GM21786 (cell line): ENCODE results near the gene IGLL5.

Experiments used
- ATAC-seq: cut with Tn5 transposase; IDR thresholded peaks from one replicate; pipeline ENCODE4 v1.9.1; 2021; ENCODE audit not compliant: unreplicated experiment

IGLL5 gene

DNA sequence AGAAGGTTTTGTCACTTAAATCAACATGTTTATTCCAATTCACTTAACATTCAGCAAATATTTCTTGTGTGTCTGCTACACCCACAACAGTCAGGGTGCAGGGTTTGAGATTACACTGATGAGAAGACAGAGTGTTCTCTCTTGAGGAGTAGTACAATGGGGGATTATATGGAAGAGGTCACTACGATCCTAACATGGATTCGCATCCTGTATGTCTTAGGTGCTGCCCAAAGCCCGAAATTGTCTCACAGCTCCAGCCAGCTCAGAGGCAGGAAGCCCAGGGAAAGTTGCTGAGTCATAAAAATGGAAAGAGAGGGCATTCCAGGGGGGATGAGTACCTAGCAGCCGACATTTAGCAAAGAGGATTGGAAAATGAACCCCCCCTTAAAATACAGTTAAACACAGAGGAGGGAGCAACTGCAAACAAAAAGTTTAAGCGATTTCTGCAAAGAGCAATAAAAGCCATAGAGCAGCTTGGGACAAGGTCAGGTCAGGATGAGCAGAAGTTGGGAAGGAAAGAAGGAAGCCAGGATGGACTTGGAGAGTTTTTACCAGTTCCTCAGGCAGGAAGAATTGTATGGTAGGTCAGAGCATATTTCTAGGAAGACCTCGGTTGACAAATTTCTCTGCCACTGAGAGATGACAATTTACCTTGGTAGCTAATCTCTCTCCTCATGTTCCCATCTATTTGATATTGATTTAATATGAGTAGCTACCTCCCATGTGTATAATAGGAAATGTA lies 49.5 kb downstream of the IGLL5 start:
- no peak for ATAC-seq

DNA sequence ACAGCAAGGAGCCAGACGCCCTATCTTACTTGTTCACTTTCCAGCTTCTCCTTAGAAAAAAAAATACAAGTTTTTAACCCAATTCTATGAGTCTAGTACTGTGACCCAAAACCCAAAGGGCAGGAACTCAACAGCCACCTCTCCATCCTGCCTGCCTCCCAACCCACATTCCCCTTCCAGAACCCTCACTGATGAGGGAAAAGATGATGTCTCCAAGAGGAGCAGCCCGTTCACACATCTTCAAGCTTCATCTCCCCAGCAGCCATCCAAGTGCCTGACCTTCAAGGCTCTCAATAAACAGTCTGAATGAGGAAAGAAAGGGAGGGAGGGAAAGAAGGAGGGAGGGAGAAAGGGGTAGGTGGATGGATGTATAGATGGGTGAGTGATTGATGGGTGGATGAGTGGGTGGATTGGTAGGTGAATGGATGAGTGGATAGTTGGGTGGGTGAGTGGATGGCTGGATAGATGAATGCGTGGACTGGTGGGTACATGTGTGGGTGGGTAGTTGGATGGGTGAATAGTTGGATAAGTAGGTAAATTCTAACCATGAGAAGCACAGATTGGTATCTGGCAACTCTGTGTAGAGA lies 50.4 kb downstream of the IGLL5 start:
- ATAC-seq, result no peak

DNA sequence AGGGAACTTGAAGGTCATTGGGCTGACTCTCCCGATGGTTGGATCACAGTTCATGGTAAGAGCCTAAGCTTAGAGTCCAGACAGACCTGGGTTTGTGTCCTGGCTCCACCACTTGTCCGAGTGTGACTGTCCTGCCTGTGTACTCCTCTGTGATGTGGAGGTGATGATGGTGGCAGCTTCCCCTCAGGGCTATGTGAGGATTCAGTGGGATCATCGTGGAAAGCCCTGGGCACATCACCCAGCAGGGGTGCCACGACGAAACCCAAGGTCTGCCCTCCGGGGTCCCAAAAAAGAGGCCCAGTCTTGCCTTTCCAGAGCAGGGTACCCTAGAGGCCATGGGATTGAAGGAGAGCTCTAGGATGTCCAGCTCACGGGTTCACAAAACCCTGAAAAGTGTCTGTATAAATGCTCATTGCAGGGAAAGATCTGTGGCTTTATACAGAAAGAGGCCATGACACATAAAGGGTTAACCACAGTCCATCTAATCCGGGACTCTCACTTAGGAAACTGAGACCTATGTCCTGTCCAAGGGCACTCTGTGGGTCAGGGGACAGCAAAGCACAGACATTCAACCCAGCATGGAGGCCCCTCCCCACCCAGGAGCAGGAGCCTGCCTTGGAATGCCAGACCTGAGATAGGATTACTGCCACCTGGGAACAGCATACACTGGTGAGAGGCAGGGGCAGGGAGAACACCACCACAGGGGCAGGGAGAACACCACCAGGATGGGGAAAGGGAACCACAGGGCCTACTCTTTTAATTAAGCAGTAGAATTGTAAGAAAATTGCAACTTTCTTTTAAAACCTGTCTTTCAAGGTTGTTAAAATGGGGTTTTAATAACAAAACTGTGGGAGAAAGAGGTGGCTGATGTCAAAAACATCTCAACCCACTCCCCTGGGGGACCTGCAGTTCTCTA lies 51.3 kb downstream of the IGLL5 start:
- ATAC-seq, result no peak

DNA sequence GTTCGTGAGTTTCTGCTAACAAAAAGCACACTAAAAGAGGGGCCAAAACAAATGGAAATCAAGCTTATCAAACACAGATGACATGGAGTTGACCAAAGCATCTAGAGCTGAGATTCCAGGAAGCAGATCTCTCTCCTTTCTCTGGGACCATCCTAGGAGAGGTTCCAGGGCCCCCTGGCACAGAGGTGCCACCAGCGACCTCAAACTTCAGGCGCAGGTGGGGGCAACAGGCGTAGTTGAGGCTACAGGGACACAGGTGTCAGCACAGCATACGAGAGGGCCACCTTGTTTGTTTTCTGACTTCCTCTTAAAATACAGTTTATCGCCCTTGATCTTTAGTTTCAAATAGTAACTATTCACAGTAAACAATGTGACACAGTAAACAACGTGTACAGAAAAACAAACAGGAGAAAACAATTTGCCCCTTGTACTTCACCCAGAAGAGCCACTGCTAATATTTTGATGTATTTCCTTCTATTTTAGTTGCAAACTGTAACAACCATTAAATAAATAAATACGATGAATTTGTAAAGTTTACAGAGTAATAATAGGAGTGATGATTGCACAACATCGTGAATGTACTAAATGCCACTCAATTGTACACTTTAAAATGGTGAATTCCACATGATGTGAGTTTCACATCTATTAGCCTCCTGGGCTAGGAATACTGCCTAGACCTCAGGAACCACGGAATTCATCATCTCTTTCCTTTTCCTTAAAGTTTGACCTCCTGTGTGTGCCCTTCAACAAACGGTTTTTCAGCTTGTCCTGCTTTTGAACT lies 52.2 kb downstream of the IGLL5 start:
- ATAC-seq, result no peak

DNA sequence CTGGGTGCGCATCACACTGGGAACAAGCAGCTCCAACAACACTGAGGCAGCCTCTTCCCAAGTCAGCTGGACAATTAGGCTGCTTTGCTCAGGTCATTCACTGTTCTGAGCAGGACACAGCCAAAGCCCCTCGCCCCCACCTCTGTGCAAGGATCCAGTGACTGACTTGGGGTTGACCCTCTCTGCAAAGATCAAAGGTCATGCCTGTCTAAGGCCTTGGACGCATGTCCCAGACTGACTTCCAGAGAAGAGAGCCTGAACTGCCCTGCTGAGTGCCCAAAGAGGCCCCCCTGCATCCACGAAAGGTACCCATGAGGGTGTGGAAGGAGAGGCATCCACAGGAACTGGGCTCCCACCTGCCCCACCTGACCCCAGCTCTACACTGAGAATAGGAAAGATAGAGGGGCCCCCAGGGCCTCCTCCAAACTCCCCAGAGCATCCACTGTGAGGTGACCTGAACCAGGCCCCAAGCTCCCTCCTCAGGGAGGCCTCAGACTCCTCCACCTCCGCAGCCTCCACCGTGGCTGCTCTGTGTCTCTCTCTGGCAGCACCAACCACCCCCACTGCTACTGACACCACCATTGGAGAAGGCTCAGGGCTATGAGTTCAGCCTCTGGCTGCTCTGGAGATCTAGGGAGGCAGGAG lies 53.5 kb downstream of the IGLL5 start:
- no peak for ATAC-seq

DNA sequence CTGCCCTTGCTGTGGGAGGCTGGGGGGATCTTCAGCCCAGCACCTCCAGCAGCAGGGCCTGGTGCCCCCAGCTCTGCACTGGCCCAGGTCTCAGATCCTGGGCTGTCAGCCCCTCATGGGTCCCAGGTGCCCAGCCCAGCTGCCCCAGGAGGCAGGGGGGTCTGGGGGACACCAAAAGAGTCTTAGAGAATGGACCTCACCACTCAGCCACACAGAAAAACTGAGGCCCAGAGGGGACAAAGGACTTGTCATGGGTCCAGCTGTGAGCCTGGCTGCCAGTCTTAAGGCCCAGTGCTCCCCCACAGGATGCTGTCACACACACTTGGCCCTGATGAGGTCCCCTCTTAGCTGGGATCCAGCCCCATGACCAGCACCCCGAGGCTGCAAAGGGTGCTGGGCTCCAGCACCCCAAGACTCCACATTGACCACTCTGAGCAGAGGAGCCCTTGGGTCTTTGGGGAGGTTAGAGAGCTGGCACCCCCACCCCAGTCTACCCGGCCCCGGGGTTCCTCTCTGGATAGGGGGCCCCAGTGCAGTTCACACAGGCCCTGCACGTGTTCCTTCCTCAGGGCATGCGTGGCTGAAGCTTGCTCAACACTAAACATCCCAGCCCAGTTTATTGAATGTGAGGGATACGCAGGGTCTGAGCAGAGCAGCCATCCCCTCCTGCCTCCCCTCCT lies 54.4 kb downstream of the IGLL5 start:
- ATAC-seq, result no peak

DNA sequence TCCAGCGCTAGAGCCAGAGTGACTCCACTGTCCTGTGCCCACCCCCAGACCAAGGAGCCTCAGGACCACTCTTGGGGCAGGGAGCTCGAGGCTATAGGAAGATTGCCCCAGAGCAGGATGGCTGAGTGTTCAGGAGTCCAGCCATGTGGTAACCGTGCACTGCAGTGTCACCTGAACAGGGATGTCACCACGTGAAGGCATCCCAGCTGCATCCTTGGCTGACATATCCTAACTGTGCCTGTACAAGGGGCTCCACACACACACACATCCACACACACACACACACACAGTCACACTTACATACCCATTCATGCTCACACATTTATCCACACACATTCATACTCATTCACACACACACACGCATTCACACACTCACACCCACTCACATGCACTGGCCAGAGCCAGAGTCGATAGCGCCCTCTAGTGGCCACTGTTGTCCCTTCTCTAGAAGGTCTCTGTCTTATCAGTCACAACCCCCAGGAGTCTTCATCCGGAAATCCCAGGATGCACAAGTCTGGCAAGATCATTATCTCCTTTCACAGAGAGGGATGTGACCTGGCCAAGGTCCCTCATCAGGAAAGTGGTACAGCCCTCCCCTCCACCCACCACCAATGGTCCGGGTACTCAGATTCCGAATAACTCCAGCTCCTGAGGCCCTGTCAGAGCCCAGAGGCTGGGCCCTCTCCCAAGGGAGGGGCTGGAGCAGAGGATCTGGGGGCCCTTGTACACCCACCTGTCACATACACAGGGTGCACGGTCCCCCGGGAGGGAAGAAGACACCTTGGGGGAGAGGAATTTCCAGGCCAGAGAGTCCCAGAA lies 55.1 kb downstream of the IGLL5 start:
- ATAC-seq, result no peak

DNA sequence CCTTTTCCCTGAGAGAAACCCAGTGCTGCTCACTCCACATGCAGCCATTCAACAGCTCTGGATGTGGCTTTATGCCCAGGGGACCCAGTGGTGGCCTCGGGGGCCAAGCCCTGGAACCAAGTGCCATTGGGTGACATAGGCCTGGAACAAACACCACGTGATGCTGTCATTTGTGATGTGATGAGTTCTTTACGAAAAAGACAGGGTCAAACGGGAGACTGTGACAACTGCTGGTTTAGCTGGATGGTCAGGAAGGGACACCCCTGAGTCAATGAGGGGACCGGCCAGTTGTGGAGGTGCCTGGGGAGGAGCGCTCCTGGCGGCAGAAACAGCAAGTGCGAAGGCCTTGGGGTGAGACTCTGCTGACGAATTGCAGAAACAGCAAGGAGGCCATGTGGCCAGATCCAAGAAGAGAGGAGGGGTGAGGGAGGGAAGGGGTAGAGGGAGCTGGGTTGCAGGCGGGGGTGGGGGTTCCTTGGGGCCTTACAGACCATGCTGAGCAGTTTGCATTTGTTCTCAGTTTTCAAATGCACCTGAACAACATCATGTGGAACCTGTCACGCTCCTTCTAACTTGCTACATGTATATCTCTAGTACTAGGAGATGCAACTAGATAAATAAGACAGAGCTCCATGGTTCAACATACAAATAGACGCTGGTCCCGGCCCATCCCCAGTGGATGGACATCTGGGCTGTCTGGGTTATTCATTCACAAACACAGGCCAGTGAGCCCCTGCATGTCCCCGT lies 56.1 kb downstream of the IGLL5 start:
- ATAC-seq, result no peak

DNA sequence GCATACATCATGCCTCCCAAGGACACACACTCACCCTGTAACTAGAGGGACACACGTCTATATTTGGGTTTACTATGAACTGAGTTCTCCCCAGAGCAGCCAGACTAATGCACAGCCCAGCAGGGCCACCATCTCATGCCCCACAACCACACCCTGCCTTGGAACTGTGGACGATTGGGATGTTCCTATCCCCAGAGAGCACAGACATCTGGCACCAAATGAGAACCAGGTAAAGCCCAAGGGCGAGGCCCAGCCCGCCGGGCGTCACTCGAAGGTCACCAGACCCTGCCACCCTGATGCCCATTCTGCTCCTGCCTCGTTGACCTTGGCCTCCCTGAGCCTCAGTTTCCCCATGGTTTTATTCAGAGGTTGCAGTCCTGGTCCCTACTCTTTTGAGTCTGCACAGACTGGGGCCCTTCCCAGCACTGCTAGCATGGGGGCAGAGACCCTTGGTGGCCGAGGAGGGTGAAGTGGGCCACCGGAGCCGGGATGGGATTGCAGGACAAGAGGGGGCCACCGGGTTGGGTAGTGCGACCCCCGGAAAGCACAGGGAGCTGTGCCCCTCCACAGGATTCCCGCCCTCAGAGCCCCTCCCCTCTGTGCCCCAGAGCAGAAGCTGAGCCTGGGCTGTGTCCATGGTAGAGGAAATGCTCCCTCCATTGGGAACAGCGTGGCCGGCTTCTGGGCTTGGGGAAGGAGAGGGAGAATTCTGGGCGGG lies 56.8 kb downstream of the IGLL5 start:
- ATAC-seq, result no peak

DNA sequence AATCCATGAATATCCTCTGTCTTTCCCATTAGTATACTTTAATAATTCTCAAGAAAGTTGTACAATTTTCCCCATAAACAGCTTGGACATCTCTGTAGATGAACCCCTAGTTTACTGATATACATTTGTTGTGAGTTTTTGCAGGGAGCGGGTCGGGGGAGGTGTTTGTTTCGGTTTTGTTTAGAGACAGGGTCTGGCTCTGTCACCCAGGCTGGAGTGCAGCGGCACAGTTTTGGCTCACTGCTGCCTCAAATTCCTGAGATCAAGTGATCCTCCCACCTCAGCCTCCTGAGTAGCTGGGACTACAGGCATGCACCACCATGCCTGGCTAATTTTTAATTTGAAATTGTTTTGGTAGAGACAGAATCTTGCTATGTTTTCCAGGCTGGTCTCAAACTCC lies 57.6 kb downstream of the IGLL5 start:
- no peak for ATAC-seq
